ENCODE data around the gene CARHSP1.

CARHSP1 gene

DNA sequence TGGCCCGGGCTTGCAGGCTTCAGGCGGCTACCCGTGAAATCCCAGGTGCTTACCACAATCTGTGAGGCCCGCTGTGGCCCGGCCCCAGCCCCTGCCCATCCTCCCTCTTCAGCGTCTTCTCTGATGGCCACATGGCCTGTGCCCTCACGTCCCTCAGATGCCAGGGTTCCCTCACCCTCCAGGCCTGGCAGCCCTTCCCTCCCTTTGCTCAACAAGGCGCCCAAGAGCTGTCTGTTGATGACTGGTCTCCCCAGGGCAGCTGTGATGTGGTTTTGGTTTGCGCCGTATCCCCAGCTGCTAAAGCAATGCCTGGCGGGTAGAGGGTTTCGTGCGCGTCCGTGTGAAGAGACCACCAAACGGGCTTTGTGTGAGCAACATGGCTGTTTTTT lies 36.1 kb downstream of the CARHSP1 start:
- TF ChIP-seq TCF4 (CRISPR knock-in tag; IDR thresholded peaks at IDR 0.05; ENCODE audit: borderline replicate concordance) (no peak), ZFP30 (CRISPR knock-in tag; IDR thresholded peaks at IDR 0.05) (no peak), ZNF8 (CRISPR knock-in tag; IDR thresholded peaks at IDR 0.05) (no peak), ZFP3 (CRISPR knock-in tag; IDR thresholded peaks at IDR 0.05) (no peak), GLIS3 (CRISPR knock-in tag; IDR thresholded peaks at IDR 0.05) (no peak), ARNTL (CRISPR knock-in tag; IDR thresholded peaks at IDR 0.05; ENCODE audit: borderline replicate concordance, low read depth) (no peak), RARB (CRISPR knock-in tag; IDR thresholded peaks at IDR 0.05) (no peak), ZC3H10 (CRISPR knock-in tag; IDR thresholded peaks at IDR 0.05) (no peak), ZNF565 (CRISPR knock-in tag; conservative IDR thresholded peaks at IDR 0.05; ENCODE audit: low read depth) (no peak), SNAI2 (CRISPR knock-in tag; IDR thresholded peaks at IDR 0.05) (no peak), PPARA (CRISPR knock-in tag; IDR thresholded peaks at IDR 0.05; ENCODE audit: borderline replicate concordance) (no peak), TOX (CRISPR knock-in tag; IDR thresholded peaks at IDR 0.05; ENCODE audit: borderline replicate concordance) (no peak)
- TF ChIP-seq, protein P1, sequence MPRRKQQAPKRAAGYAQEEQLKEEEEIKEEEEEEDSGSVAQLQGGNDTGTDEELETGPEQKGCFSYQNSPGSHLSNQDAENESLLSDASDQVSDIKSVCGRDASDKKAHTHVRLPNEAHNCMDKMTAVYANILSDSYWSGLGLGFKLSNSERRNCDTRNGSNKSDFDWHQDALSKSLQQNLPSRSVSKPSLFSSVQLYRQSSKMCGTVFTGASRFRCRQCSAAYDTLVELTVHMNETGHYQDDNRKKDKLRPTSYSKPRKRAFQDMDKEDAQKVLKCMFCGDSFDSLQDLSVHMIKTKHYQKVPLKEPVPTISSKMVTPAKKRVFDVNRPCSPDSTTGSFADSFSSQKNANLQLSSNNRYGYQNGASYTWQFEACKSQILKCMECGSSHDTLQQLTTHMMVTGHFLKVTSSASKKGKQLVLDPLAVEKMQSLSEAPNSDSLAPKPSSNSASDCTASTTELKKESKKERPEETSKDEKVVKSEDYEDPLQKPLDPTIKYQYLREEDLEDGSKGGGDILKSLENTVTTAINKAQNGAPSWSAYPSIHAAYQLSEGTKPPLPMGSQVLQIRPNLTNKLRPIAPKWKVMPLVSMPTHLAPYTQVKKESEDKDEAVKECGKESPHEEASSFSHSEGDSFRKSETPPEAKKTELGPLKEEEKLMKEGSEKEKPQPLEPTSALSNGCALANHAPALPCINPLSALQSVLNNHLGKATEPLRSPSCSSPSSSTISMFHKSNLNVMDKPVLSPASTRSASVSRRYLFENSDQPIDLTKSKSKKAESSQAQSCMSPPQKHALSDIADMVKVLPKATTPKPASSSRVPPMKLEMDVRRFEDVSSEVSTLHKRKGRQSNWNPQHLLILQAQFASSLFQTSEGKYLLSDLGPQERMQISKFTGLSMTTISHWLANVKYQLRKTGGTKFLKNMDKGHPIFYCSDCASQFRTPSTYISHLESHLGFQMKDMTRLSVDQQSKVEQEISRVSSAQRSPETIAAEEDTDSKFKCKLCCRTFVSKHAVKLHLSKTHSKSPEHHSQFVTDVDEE (CRISPR knock-in tag; IDR thresholded peaks at IDR 0.05): no peak
- ATAC-seq: no peak; the same call in 2 of the 3 replicates

DNA sequence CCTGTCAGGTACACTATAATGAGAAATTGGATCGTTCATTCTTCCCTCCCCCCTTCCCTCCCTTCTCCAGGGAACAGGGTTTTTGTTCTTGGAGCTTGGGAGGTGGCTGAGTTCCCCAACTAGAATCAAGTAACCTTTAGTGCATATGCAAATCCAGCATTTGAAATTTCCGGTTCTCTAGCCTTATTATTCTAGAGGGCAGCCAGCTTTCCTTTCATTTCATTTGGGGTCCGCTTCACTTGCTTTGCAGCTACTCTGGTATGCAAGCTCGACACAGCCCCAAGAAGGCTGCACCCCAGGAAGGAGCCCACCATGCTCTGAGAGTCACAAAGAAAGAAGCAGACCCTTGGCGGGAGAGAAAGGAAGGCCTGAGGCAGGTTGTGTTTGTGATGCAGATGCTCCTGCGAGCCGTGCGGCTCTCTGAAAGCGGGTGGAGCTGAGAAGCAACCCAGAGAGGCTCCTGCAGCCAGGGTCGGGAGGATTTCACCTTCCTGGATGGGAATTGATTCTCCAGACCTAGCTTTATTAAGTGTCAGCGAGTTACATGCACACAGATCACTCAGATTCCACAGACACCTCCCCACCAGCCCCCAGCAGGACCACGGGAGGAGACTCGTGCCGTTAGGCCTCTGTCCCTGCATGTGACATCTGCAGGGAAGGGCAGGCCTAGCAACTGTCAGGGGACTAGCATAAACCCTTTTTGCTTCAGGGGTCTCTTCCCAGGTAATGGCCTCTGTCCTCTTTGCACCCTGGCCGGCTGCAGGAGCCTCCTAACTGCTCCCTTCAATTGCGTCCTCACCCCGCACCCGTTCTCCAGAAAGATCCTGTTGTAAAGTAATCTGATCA lies 36.7 kb downstream of the CARHSP1 start:
- ATAC-seq: no peak
- TF ChIP-seq RARB (CRISPR knock-in tag; IDR thresholded peaks at IDR 0.05): no peak
- TF ChIP-seq ARNTL (CRISPR knock-in tag; IDR thresholded peaks at IDR 0.05; ENCODE audit: borderline replicate concordance, low read depth): no peak
- TF ChIP-seq OSR1 (CRISPR knock-in tag; IDR thresholded peaks at IDR 0.05): no peak
- no peak for TF ChIP-seq TOX (CRISPR knock-in tag; IDR thresholded peaks at IDR 0.05; ENCODE audit: borderline replicate concordance)
- TF ChIP-seq ISL1 (CRISPR knock-in tag; IDR thresholded peaks at IDR 0.05): no peak
- TF ChIP-seq SNAI2 (CRISPR knock-in tag; IDR thresholded peaks at IDR 0.05): no peak

DNA sequence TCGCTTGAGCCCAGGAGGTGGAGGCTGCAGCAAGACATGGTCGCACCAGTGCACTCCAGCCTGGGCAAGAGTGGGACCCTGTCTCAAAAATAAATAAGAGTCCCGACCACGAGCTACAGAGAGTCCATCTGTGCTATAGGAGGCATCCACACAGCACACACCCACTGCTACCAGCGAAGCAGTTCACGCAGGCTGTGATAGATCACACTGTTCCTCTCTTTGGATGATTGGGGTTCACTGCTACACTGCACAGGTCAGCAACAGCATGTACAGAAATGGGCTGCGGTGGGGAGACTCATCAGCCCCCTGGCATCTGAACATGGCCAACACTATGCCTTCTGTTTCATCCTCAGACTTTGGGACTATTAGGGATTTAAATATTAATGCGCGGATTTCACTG lies 37.4 kb downstream of the CARHSP1 start:
- TF ChIP-seq ZNF565 (CRISPR knock-in tag; conservative IDR thresholded peaks at IDR 0.05; ENCODE audit: low read depth) (no peak), ZC3H10 (CRISPR knock-in tag; IDR thresholded peaks at IDR 0.05) (no peak), ARNTL (CRISPR knock-in tag; IDR thresholded peaks at IDR 0.05; ENCODE audit: borderline replicate concordance, low read depth) (no peak), CSDC2 (CRISPR knock-in tag; IDR thresholded peaks at IDR 0.05) (no peak), TOX (CRISPR knock-in tag; IDR thresholded peaks at IDR 0.05; ENCODE audit: borderline replicate concordance) (no peak), PPARA (CRISPR knock-in tag; IDR thresholded peaks at IDR 0.05; ENCODE audit: borderline replicate concordance) (no peak)
- ATAC-seq: no peak

DNA sequence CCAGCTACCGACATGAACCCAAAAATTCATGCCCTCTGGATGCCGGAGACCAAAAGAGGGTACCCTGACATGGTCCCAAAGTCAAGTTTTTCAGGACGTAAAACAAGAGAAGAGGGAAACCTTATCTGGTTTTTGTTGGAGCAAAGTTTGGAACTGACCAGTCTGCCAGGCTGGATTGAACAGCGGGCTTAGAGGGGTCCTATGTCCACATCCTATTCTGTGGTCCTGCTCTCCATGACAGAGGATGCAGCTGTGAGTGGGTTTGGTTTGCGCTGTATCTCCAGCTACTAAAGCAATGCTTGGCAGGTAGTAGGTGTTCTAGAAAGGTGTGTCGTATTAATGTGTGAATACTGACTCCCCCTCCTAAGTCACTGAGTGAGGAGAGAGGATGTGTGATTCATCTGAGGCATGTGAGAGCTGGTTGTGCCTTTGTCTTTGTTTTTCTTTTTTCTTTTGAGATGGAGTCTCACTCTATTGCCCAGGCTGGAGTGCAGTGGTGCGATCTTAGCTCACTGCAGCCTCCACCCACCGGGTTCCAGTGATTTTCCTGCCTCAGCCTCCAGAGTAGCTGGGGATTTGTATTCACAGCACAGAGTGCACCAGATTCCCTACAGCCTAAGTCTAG lies 40.2 kb downstream of the CARHSP1 start:
- ATAC-seq: no peak
- TF ChIP-seq ZNF8 (CRISPR knock-in tag; IDR thresholded peaks at IDR 0.05) (no peak), ZNF565 (CRISPR knock-in tag; conservative IDR thresholded peaks at IDR 0.05; ENCODE audit: low read depth) (no peak), CSDC2 (CRISPR knock-in tag; IDR thresholded peaks at IDR 0.05) (no peak), ESRRG (CRISPR knock-in tag; IDR thresholded peaks at IDR 0.05) (no peak), SNAI2 (CRISPR knock-in tag; IDR thresholded peaks at IDR 0.05) (no peak), TOX (CRISPR knock-in tag; IDR thresholded peaks at IDR 0.05; ENCODE audit: borderline replicate concordance) (no peak), GLIS3 (CRISPR knock-in tag; IDR thresholded peaks at IDR 0.05) (no peak), ZFP3 (CRISPR knock-in tag; IDR thresholded peaks at IDR 0.05) (no peak), OSR1 (CRISPR knock-in tag; IDR thresholded peaks at IDR 0.05) (no peak), TCF4 (CRISPR knock-in tag; IDR thresholded peaks at IDR 0.05; ENCODE audit: borderline replicate concordance) (no peak)
- TF ChIP-seq, protein P2, sequence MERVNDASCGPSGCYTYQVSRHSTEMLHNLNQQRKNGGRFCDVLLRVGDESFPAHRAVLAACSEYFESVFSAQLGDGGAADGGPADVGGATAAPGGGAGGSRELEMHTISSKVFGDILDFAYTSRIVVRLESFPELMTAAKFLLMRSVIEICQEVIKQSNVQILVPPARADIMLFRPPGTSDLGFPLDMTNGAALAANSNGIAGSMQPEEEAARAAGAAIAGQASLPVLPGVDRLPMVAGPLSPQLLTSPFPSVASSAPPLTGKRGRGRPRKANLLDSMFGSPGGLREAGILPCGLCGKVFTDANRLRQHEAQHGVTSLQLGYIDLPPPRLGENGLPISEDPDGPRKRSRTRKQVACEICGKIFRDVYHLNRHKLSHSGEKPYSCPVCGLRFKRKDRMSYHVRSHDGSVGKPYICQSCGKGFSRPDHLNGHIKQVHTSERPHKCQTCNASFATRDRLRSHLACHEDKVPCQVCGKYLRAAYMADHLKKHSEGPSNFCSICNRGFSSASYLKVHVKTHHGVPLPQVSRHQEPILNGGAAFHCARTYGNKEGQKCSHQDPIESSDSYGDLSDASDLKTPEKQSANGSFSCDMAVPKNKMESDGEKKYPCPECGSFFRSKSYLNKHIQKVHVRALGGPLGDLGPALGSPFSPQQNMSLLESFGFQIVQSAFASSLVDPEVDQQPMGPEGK (CRISPR knock-in tag; IDR thresholded peaks at IDR 0.05; ENCODE audit: borderline replicate concordance): no peak
- TF ChIP-seq, protein P3, sequence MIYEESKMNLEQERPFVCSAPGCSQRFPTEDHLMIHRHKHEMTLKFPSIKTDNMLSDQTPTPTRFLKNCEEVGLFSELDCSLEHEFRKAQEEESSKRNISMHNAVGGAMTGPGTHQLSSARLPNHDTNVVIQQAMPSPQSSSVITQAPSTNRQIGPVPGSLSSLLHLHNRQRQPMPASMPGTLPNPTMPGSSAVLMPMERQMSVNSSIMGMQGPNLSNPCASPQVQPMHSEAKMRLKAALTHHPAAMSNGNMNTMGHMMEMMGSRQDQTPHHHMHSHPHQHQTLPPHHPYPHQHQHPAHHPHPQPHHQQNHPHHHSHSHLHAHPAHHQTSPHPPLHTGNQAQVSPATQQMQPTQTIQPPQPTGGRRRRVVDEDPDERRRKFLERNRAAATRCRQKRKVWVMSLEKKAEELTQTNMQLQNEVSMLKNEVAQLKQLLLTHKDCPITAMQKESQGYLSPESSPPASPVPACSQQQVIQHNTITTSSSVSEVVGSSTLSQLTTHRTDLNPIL (CRISPR knock-in tag; IDR thresholded peaks at IDR 0.05; ENCODE audit: low read depth): no peak
- TF ChIP-seq, protein P4, sequence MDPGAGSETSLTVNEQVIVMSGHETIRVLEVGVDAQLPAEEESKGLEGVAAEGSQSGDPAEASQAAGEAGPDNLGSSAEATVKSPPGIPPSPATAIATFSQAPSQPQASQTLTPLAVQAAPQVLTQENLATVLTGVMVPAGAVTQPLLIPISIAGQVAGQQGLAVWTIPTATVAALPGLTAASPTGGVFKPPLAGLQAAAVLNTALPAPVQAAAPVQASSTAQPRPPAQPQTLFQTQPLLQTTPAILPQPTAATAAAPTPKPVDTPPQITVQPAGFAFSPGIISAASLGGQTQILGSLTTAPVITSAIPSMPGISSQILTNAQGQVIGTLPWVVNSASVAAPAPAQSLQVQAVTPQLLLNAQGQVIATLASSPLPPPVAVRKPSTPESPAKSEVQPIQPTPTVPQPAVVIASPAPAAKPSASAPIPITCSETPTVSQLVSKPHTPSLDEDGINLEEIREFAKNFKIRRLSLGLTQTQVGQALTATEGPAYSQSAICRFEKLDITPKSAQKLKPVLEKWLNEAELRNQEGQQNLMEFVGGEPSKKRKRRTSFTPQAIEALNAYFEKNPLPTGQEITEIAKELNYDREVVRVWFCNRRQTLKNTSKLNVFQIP (CRISPR knock-in tag; IDR thresholded peaks at IDR 0.05; ENCODE audit: borderline replicate concordance, low read depth): no peak
- TF ChIP-seq, protein P5, sequence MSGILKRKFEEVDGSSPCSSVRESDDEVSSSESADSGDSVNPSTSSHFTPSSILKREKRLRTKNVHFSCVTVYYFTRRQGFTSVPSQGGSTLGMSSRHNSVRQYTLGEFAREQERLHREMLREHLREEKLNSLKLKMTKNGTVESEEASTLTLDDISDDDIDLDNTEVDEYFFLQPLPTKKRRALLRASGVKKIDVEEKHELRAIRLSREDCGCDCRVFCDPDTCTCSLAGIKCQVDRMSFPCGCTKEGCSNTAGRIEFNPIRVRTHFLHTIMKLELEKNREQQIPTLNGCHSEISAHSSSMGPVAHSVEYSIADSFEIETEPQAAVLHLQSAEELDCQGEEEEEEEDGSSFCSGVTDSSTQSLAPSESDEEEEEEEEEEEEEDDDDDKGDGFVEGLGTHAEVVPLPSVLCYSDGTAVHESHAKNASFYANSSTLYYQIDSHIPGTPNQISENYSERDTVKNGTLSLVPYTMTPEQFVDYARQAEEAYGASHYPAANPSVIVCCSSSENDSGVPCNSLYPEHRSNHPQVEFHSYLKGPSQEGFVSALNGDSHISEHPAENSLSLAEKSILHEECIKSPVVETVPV (CRISPR knock-in tag; IDR thresholded peaks at IDR 0.05): no peak

Data from SK-N-SH treated with all-trans-retinoic acid at 6 μM for 48 hours (cell line).